Measurements from ENCODE around the gene L3MBTL2. TPM values are rescaled to one million over a fixed set of nuclear protein-coding genes. Genes with fewer than 3 reads are reported as not detected.
A peak's percentile ranks its signal among the peaks of the same experiment; 100 is the strongest.

Gene L3MBTL2
- total and polyA plus RNA-seq, 2 experiments from 2014 or later: 25.5 to 27.0 TPM

DNA sequence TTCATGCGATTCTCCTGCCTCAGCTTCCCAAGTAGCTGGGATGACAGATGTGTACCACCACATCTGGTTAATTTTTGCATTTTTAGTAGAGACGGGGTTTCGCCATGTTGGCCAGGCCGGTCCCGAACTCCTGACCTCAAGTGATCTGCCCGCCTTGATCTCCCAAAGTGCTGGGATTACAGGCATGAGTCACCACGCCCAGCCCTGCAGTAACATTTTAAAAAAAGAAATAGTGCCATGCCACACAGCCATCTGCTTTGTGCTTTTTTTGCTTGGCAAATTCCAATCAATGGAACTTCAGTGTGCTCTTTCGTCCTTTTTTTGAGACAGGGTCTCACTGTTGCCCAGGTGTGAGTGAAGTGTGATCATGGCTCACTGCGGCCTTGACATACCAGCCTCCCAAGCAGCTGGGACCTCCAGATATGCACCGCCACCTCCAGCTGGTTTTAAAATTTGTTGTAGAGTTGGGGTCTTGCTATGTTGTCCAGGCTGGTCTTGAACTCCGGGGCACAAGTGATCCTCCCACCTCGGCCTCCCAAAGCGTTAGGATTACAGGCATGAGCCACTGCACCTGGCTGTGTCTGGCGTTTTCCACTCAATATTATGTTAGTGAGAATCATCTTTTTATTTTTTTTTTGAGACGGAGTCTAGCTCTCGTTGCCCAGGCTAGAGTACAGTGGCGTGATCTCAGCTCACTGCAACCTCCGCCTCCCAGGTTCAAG, 37.4 kb downstream of the L3MBTL2 start:
- no peaks in the 10 kb centered on the region for H3K9me3 ChIP-seq (ENCODE audit: low read depth)
- H3K36me3 ChIP-seq: no peaks in the 10 kb centered on the region
- no peak for TF ChIP-seq CTCF (IDR thresholded peaks at IDR 0.05; ENCODE audit: low read depth, low read length)
- H3K4me3 ChIP-seq: no peak overlapping the region
- no peak for DNase-seq (ENCODE audit: low read depth in 1 of 2, low spot score in 1 of 2)
- H3K27ac ChIP-seq: no peak overlapping the region
- no peaks in the 10 kb centered on the region for H3K4me1 ChIP-seq (ENCODE audit: low read depth)
- no peaks in the 10 kb centered on the region for H3K27me3 ChIP-seq

- H3K9me3 ChIP-seq (ENCODE audit: low read depth): no peaks in the 10 kb centered on the region
- no peak overlapping the region for H3K4me3 ChIP-seq
- no peaks in the 10 kb centered on the region for H3K27me3 ChIP-seq
- no peaks in the 10 kb centered on the region for H3K4me1 ChIP-seq (ENCODE audit: low read depth)
- H3K36me3 ChIP-seq: peaks cover under 1% of the 10 kb centered on the region
- no peak for TF ChIP-seq CTCF (IDR thresholded peaks at IDR 0.05; ENCODE audit: low read depth, low read length)
- no peak for DNase-seq (ENCODE audit: low read depth in 1 of 2, low spot score in 1 of 2)
- H3K27ac ChIP-seq: no peak overlapping the region
Observed at GRCh38 chr22:41243361-41243760, 38.2 kb downstream of the L3MBTL2 start.

GRCh38 chr22:41245917-41246499, 40.9 kb downstream of the L3MBTL2 start:
- H3K36me3 ChIP-seq: peaks cover 25% of the 10 kb centered on the region

DNA sequence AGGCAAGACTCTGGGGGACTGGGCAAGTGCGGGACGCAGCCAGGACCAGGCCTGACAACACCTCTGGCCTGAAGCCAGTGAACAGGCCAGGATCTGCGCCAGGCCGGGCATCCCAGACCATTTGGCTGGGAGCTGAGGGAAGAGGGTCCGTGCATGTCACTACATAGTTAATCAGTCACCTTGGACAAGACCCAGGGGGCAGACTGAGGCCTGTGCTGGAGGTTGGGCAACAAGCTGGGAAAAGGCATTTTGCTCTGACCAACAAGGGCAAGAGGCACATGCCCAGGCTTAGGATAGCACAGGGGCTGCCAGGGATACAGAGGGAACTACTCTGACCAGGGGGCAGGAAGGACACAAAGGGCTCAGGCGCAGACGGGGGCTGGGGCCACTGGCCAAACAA, 42.6 kb downstream of the L3MBTL2 start:
- Histone ChIP-seq H3K27ac (no peak overlapping the region), H3K4me1 (ENCODE audit: low read depth) (no peaks in the 10 kb centered on the region), H3K9me3 (ENCODE audit: low read depth) (no peaks in the 10 kb centered on the region), H3K36me3 (peaks cover 35% of the 10 kb centered on the region), H3K27me3 (no peaks in the 10 kb centered on the region), H3K4me3 (no peak overlapping the region)
- TF ChIP-seq CTCF (IDR thresholded peaks at IDR 0.05; ENCODE audit: low read depth, low read length): no peak
- DNase-seq (ENCODE audit: low read depth in 1 of 2, low spot score in 1 of 2): no peak

More at GRCh38 chr22:41245917-41246499, 40.9 kb downstream of the L3MBTL2 start:
- Histone ChIP-seq H3K4me3 (no peak overlapping the region), H3K9me3 (ENCODE audit: low read depth) (no peaks in the 10 kb centered on the region), H3K4me1 (ENCODE audit: low read depth) (no peaks in the 10 kb centered on the region), H3K27me3 (no peaks in the 10 kb centered on the region), H3K27ac (peak overlapping the region; percentile 71)
- TF ChIP-seq CTCF (IDR thresholded peaks at IDR 0.05; ENCODE audit: low read depth, low read length): no peak
- no peak for DNase-seq (ENCODE audit: low read depth in 1 of 2, low spot score in 1 of 2)

DNA sequence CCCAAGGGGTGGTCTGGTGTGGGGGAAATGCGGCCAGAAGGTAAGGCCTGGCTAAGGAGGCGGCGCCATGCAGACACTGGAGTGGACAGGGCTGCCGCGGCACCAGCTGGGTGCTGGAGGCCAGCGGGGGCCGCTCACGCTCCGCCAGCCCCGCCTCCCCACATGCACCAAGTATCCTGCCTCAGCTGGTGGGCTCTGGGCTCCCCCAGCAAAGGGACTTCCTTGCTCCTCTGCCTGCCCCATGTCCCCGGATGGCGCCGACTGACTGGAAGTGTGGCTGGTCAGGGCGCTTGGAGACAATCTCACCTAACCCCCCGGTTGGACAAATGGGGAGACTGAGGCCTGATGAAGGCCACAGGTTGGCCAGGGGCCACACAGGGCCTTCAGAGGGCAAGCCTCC, 43.2 kb downstream of the L3MBTL2 start:
- no peaks in the 10 kb centered on the region for H3K4me1 ChIP-seq (ENCODE audit: low read depth)
- H3K36me3 ChIP-seq: peaks cover 41% of the 10 kb centered on the region
- H3K4me3 ChIP-seq: no peak overlapping the region
- H3K27me3 ChIP-seq: no peaks in the 10 kb centered on the region
- TF ChIP-seq CTCF (IDR thresholded peaks at IDR 0.05; ENCODE audit: low read depth, low read length): no peak
- no peak overlapping the region for H3K27ac ChIP-seq
- H3K9me3 ChIP-seq (ENCODE audit: low read depth): no peaks in the 10 kb centered on the region
- no peak for DNase-seq (ENCODE audit: low read depth in 1 of 2, low spot score in 1 of 2)
